H9 (cell line): ENCODE data around the gene CORT. TPM values are rescaled to one million over a fixed set of nuclear protein-coding genes. Genes with fewer than 3 reads are reported as not detected.
"Not testable (repeated sequence)": the region's sequence is repeated elsewhere in the genome, so short reads cannot be mapped to it uniquely, and the experiment has no call there.

ENCODE experiments used
- DNase-seq: peaks from one replicate; pipeline ENCODE4 v3.0.0-alpha.2; 2017
- H2AFZ ChIP-seq: one replicate; pipeline ENCODE4 v1.6.1; 2013; ENCODE audit warnings: mild to moderate bottlenecking, low read length, control low read depth, moderate library complexity
- H2AK5ac ChIP-seq: 2 replicates; pipeline ENCODE4 v1.6.1; 2013; ENCODE audit warnings: low read length, control low read depth, mixed read lengths; ENCODE audit not compliant: insufficient read length
- H2BK120ac ChIP-seq: one replicate; pipeline ENCODE4 v1.6.1; 2013; ENCODE audit warnings: low read depth, mild to moderate bottlenecking, low read length, control low read depth, inconsistent platforms; ENCODE audit not compliant: poor library complexity, severe bottlenecking
- H2BK12ac ChIP-seq: 2 replicates; pipeline ENCODE4 v1.6.1; 2013; ENCODE audit warnings: low read length, control low read depth, mixed read lengths, low read depth; ENCODE audit not compliant: insufficient read length
- H2BK15ac ChIP-seq: 2 replicates; pipeline ENCODE4 v1.6.1; 2013; ENCODE audit warnings: low read depth, low read length, control low read depth
- H2BK20ac ChIP-seq: one replicate; pipeline ENCODE4 v1.6.1; 2013; ENCODE audit warnings: low read depth, mild to moderate bottlenecking, low read length, control low read depth, inconsistent platforms; ENCODE audit not compliant: poor library complexity, severe bottlenecking
- H2BK5ac ChIP-seq: 2 replicates; pipeline ENCODE4 v1.6.1; 2013; ENCODE audit warnings: low read length, control low read depth, mixed read lengths; ENCODE audit not compliant: insufficient read length
- H3K14ac ChIP-seq: 2 replicates; pipeline ENCODE4 v1.6.1; 2013; ENCODE audit warnings: low read length, control low read depth; ENCODE audit not compliant: insufficient read depth
- H3K18ac ChIP-seq: 2 replicates; pipeline ENCODE4 v1.6.1; 2013; ENCODE audit warnings: low read depth, mild to moderate bottlenecking, mixed read lengths, low read length, control low read depth; ENCODE audit not compliant: insufficient read length
- H3K23ac ChIP-seq: 2 replicates; pipeline ENCODE4 v1.6.1; 2013; ENCODE audit warnings: low read length, control low read depth, mixed read lengths, low read depth; ENCODE audit not compliant: insufficient read length
- H3K23me2 ChIP-seq: 2 replicates; pipeline ENCODE4 v1.6.1; 2013; ENCODE audit warnings: low read depth, mild to moderate bottlenecking, mixed read lengths, low read length, control low read depth; ENCODE audit not compliant: insufficient read length, poor library complexity, severe bottlenecking
- H3K27ac ChIP-seq: 2 replicates; pipeline ENCODE4 v1.5.1; 2013; ENCODE audit warnings: low read length, control low read depth, mixed read lengths, low read depth; ENCODE audit not compliant: insufficient read length
- H3K27me3 ChIP-seq: 2 replicates; pipeline ENCODE4 v1.6.1; 2013; ENCODE audit warnings: low read length, control low read depth, inconsistent platforms; ENCODE audit not compliant: insufficient read depth
- H3K4ac ChIP-seq: 2 replicates; pipeline ENCODE4 v1.6.1; 2013; ENCODE audit warnings: low read depth, mild to moderate bottlenecking, control low read depth, inconsistent platforms, low read length, moderate library complexity
- H3K4me1 ChIP-seq: 2 replicates; pipeline ENCODE4 v1.6.1; 2013; ENCODE audit warnings: low read length, control low read depth, inconsistent platforms; ENCODE audit not compliant: insufficient read depth
- H3K4me2 ChIP-seq: 2 replicates; pipeline ENCODE4 v1.6.1; 2013; ENCODE audit warnings: low read length, control low read depth, mixed read lengths; ENCODE audit not compliant: insufficient read length, insufficient read depth
- H3K56ac ChIP-seq: 2 replicates; pipeline ENCODE4 v1.6.1; 2013; ENCODE audit warnings: low read depth, mild to moderate bottlenecking, mixed read lengths, low read length, control low read depth; ENCODE audit not compliant: insufficient read length
- H3K79me1 ChIP-seq: 2 replicates; pipeline ENCODE4 v1.6.1; 2013; ENCODE audit warnings: low read depth, mild to moderate bottlenecking, moderate library complexity, low read length, control low read depth, inconsistent platforms; ENCODE audit not compliant: insufficient read depth, poor library complexity, severe bottlenecking
- H3K79me2 ChIP-seq: 2 replicates; pipeline ENCODE4 v1.6.1; 2013; ENCODE audit warnings: low read length, control low read depth, inconsistent platforms; ENCODE audit not compliant: insufficient read depth
- H3K9ac ChIP-seq: 2 replicates; pipeline ENCODE4 v1.6.1; 2013; ENCODE audit warnings: low read length, control low read depth, mixed read lengths; ENCODE audit not compliant: insufficient read length; ENCODE audit errors: extremely low read depth
- H3K9me3 ChIP-seq: one replicate; pipeline ENCODE4 v1.6.1; 2013; ENCODE audit warnings: low read depth, low read length, inconsistent platforms; ENCODE audit not compliant: control insufficient read depth
- H3T11ph ChIP-seq: one replicate; pipeline ENCODE4 v1.6.1; 2013; ENCODE audit warnings: mild to moderate bottlenecking, low read length, control low read depth, inconsistent platforms
- H4K20me1 ChIP-seq: one replicate; pipeline ENCODE4 v1.6.1; 2013; ENCODE audit not compliant: control insufficient read depth, insufficient read length, insufficient read depth
- H4K5ac ChIP-seq: 2 replicates; pipeline ENCODE4 v1.6.1; 2013; ENCODE audit warnings: low read depth, mild to moderate bottlenecking, mixed read lengths, low read length, control low read depth; ENCODE audit not compliant: insufficient read length
- H4K8ac ChIP-seq: replicated peaks from 2 replicates; pipeline ENCODE4 v1.6.1; 2013; ENCODE audit warnings: low read length, control low read depth, mixed read lengths, low read depth; ENCODE audit not compliant: insufficient read length
- H4K91ac ChIP-seq: 2 replicates; pipeline ENCODE4 v1.6.1; 2013; ENCODE audit warnings: low read depth, mild to moderate bottlenecking, moderate library complexity, mixed read lengths, low read length, control low read depth; ENCODE audit not compliant: insufficient read length
- H3K27ac Mint-ChIP-seq, 3 experiments: 2 replicates in 2 of 3; 3 replicates in 1 of 3; pipeline ENCODE4 v1.8.0; 2020 to 2021; ENCODE audit warnings: mixed read lengths in 3 of 3, mild to moderate bottlenecking in 1 of 3, moderate library complexity in 1 of 3
- H3K27me3 Mint-ChIP-seq: 2 replicates; pipeline ENCODE4 v1.8.0; 2021; ENCODE audit warnings: low read depth, mild to moderate bottlenecking, moderate library complexity, mixed read lengths
- H3K36me3 Mint-ChIP-seq, 3 experiments: 2 replicates in 2 of 3; 3 replicates in 1 of 3; pipeline ENCODE4 v1.8.0; 2020 to 2021; ENCODE audit warnings: low read depth in 3 of 3, mixed read lengths in 3 of 3; ENCODE audit not compliant: insufficient read depth in 1 of 3
- H3K4me1 Mint-ChIP-seq, 2 experiments: 2 replicates each; pipeline ENCODE4 v1.8.0; 2020; ENCODE audit warnings: mixed read lengths in 2 of 2
- H3K4me3 Mint-ChIP-seq, 2 experiments: 2 replicates in 1 of 2; 3 replicates in 1 of 2; pipeline ENCODE4 v1.8.0; 2020 to 2021; ENCODE audit warnings: mild to moderate bottlenecking in 2 of 2, mixed read lengths in 2 of 2, moderate library complexity in 1 of 2
- H3K9me3 Mint-ChIP-seq, 2 experiments: 2 replicates in 1 of 2; 3 replicates in 1 of 2; pipeline ENCODE4 v1.8.0; 2020; ENCODE audit warnings: mild to moderate bottlenecking in 2 of 2, mixed read lengths in 2 of 2, moderate library complexity in 1 of 2
- WGBS: extraction: QIAGEN DNeasy Blood & Tissue Kit; methylation state at CpG from one replicate; pipeline ENCODE4 v1.1.7; 2013; ENCODE audit warnings: missing lambda C conversion rate, low lambda C conversion rate, mixed read lengths; ENCODE audit not compliant: insufficient read length; ENCODE audit errors: extremely low coverage; 5-methylcytosine and 5-hydroxymethylcytosine counted together
- total RNA-seq: library from RNA; stranded (reverse); gene quantifications from 2 replicates; pipeline ENCODE4 v1.2.1, GENCODE V29; 2021

CORT gene
- total RNA-seq, 1 experiment from 2014 or later: not detected

DNA sequence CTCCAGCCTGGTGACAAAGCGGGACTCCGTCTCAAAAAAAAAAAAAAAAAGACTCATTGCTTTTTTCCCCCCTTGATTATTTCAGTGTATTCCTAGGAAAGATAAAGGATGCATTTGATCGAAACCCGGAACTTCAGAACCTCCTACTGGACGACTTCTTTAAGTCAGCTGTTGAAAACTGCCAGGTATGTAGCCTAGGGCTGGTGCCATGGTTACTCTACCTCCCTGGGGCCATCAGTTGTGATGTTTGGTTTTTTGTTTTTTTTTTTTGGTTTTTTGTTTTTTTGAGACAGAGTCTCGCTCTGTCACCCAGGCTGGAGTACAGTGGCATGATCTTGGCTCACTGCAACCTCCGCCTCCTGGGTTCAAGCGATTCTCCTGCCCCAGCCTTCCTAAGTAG lies 31.1 kb upstream of the CORT start:
- not testable (repeated sequence) for H2AFZ ChIP-seq, H3K27me3 ChIP-seq, H3K9me3 Mint-ChIP-seq, H4K20me1 ChIP-seq, H3K4me3 Mint-ChIP-seq, H2BK20ac ChIP-seq, H3K56ac ChIP-seq, H3K23ac ChIP-seq, H3K79me1 ChIP-seq, H3K27ac ChIP-seq, H3T11ph ChIP-seq, DNase-seq, H4K5ac ChIP-seq, H4K8ac ChIP-seq, H2BK120ac ChIP-seq, H3K4ac ChIP-seq, H3K9ac ChIP-seq, H3K9me3 ChIP-seq, H2AK5ac ChIP-seq, H3K79me2 ChIP-seq, H3K4me1 Mint-ChIP-seq, H3K27ac Mint-ChIP-seq, H2BK15ac ChIP-seq, H3K14ac ChIP-seq, H3K4me1 ChIP-seq, H2BK12ac ChIP-seq, H3K4me2 ChIP-seq, H3K23me2 ChIP-seq, H2BK5ac ChIP-seq, H4K91ac ChIP-seq, H3K18ac ChIP-seq, H3K27me3 Mint-ChIP-seq
- H3K36me3 Mint-ChIP-seq: peaks cover 52 to 82% (median 71%) of the 10 kb centered on the region in 3 experiments
- no CpG with 5 or more reads among the region's 8 CpGs for WGBS
